ENCODE measurements around the gene DENND2C. TPM values are rescaled to one million over a fixed set of nuclear protein-coding genes. Genes with fewer than 3 reads are reported as not detected.

The DENND2C gene
- polyA plus RNA-seq, 1 donor from 2014 or later: 0.26 TPM

- H3K4me2 ChIP-seq (ENCODE audit: low read length): no peak overlapping the region
- H3K4me3 ChIP-seq (ENCODE audit: low read length): no peak overlapping the region
- no peaks in the 10 kb centered on the region for H3K9me2 ChIP-seq (ENCODE audit: insufficient read depth, low read length)
- no peak overlapping the region for H3K27ac ChIP-seq (ENCODE audit: low read length)
- no peaks in the 10 kb centered on the region for H3K36me3 ChIP-seq (ENCODE audit: insufficient read depth, low read length)
- no peaks in the 10 kb centered on the region for H4K20me1 ChIP-seq (ENCODE audit: insufficient read depth)
- H3K9ac ChIP-seq (ENCODE audit: low read length): no peak overlapping the region
- no peaks in the 10 kb centered on the region for H3K9me3 ChIP-seq (ENCODE audit: low read length)
- H3K79me2 ChIP-seq (replicated peaks; ENCODE audit: insufficient read depth, low read length): no peaks in the 10 kb centered on the region
- H3K27me3 ChIP-seq (ENCODE audit: insufficient read depth, low read depth, low read length): no peaks in the 10 kb centered on the region
- H2AFZ ChIP-seq (ENCODE audit: low read depth, low read length): no peak overlapping the region
- TF ChIP-seq TAF1 (IDR thresholded peaks at IDR 0.05; ENCODE audit: low read depth) (no peak), CTCF (IDR thresholded peaks at IDR 0.05; ENCODE audit: poor library complexity, severe bottlenecking) (no peak), EZH2 (IDR thresholded peaks at IDR 0.05; ENCODE audit: borderline replicate concordance, insufficient read depth, low read length, poor library complexity, severe bottlenecking) (no peak), EP300 (conservative IDR thresholded peaks at IDR 0.05; ENCODE audit: poor library complexity, severe bottlenecking) (no peak), REST (IDR thresholded peaks at IDR 0.05; ENCODE audit: borderline replicate concordance) (no peak), MXI1 (conservative IDR thresholded peaks at IDR 0.05; ENCODE audit: poor library complexity, severe bottlenecking) (no peak), POLR2AphosphoS5 (IDR thresholded peaks at IDR 0.05) (no peak), RAD21 (conservative IDR thresholded peaks at IDR 0.05) (no peak), SMC3 (conservative IDR thresholded peaks at IDR 0.05; ENCODE audit: poor library complexity) (no peak)
- no peaks in the 10 kb centered on the region for H3F3A ChIP-seq (ENCODE audit: insufficient read depth, low read length, poor library complexity, severe bottlenecking)
Observed at GRCh38 chr1:114588196-114588689, 81.6 kb downstream of the DENND2C start.

- Histone ChIP-seq H3F3A (ENCODE audit: insufficient read depth, low read length, poor library complexity, severe bottlenecking) (no peaks in the 10 kb centered on the region), H3K4me3 (ENCODE audit: low read length) (no peak overlapping the region), H3K9me2 (ENCODE audit: insufficient read depth, low read length) (no peaks in the 10 kb centered on the region), H3K9ac (ENCODE audit: low read length) (no peak overlapping the region), H3K9me3 (ENCODE audit: low read length) (no peaks in the 10 kb centered on the region), H2AFZ (ENCODE audit: low read depth, low read length) (no peak overlapping the region), H3K27ac (ENCODE audit: low read length) (no peak overlapping the region), H3K36me3 (ENCODE audit: insufficient read depth, low read length) (no peaks in the 10 kb centered on the region), H3K4me2 (ENCODE audit: low read length) (no peak overlapping the region), H4K20me1 (ENCODE audit: insufficient read depth) (no peaks in the 10 kb centered on the region), H3K79me2 (replicated peaks; ENCODE audit: insufficient read depth, low read length) (no peaks in the 10 kb centered on the region), H3K27me3 (ENCODE audit: insufficient read depth, low read depth, low read length) (no peaks in the 10 kb centered on the region)
- TF ChIP-seq TAF1 (IDR thresholded peaks at IDR 0.05; ENCODE audit: low read depth): no peak
- TF ChIP-seq REST (IDR thresholded peaks at IDR 0.05; ENCODE audit: borderline replicate concordance): no peak
- no peak for TF ChIP-seq EP300 (conservative IDR thresholded peaks at IDR 0.05; ENCODE audit: poor library complexity, severe bottlenecking)
- TF ChIP-seq CTCF (IDR thresholded peaks at IDR 0.05; ENCODE audit: poor library complexity, severe bottlenecking): no peak
- no peak for TF ChIP-seq RAD21 (conservative IDR thresholded peaks at IDR 0.05)
- no peak for TF ChIP-seq SMC3 (conservative IDR thresholded peaks at IDR 0.05; ENCODE audit: poor library complexity)
- TF ChIP-seq POLR2AphosphoS5 (IDR thresholded peaks at IDR 0.05): no peak
- TF ChIP-seq MXI1 (conservative IDR thresholded peaks at IDR 0.05; ENCODE audit: poor library complexity, severe bottlenecking): no peak
Observed at GRCh38 chr1:114587203-114587991, 82.5 kb downstream of the DENND2C start.
